Body of pancreas (tissue), 4 donors: ENCODE results near the gene RNASE11.

Experiments
- CTCF ChIP-seq, 7 experiments: fragments of 450-650 bp in 4 of 7; fragments of 200-600 bp in 3 of 7; sonication (generic) in 3 of 7; IDR thresholded peaks; one replicate each; pipeline ENCODE4 v1.5.1; 2016 to 2019; ENCODE audit warnings: antibody characterized with exemption in 7 of 7
- POLR2A ChIP-seq, 3 donors: fragments of 450-650 bp; IDR thresholded peaks; one replicate each; pipeline ENCODE4 v1.6.1; 2016; ENCODE audit warnings: antibody characterized with exemption in 3 of 3, mild to moderate bottlenecking in 2 of 3

- TF ChIP-seq CTCF (IDR thresholded peaks at IDR 0.05): no peak
- TF ChIP-seq POLR2A (IDR thresholded peaks at IDR 0.05): no peak
Observed at GRCh38 chr14:20607617-20608016, 19.8 kb upstream of the RNASE11 start.
